Left ventricle myocardium superior (tissue), 1 donor: Measurements from ENCODE around the gene TIMD4. TPM values are rescaled to one million over a fixed set of nuclear protein-coding genes. Genes with fewer than 3 reads are reported as not detected.
A peak's percentile ranks its signal among the peaks of the same experiment; 100 is the strongest.
"Not testable (repeated sequence)": the region's sequence is repeated elsewhere in the genome, so short reads cannot be mapped to it uniquely, and the experiment has no call there.

Experiments used
- ATAC-seq: fragments of 200-7000 bp; cut with Tn5 transposase; one replicate; pipeline ENCODE4 v1.9.1; 2020; ENCODE audit warnings: mild to moderate bottlenecking, moderate library complexity
- DNase-seq: peaks from one replicate; pipeline ENCODE4 v3.0.0-alpha.2; 2020
- intact Hi-C: fragments of 100-400 bp; cut with micrococcal nuclease; formaldehyde crosslinking; loops from one replicate; pipeline ENCODE4 v1.11.0; 2022
- long read RNA-seq: library from polyadenylated mRNA; unstranded; transcript quantifications from one replicate; pipeline ENCODE4 v2.0.0, GENCODE V29; 2021
- total RNA-seq: library from RNA; stranded (reverse); fragmentation: NEBNext Ultra II Directional; extraction: Animal tissue kit (Norgen Biotek cat#: 25700); gene quantifications from one replicate; pipeline ENCODE4 v1.2.1, GENCODE V29; 2021
- donor health status: DM: no; HTN: yes; CAD: no; lungs with severe emphysema.

Gene TIMD4
- total RNA-seq = not detected
- long read RNA-seq = 0 reads

DNA sequence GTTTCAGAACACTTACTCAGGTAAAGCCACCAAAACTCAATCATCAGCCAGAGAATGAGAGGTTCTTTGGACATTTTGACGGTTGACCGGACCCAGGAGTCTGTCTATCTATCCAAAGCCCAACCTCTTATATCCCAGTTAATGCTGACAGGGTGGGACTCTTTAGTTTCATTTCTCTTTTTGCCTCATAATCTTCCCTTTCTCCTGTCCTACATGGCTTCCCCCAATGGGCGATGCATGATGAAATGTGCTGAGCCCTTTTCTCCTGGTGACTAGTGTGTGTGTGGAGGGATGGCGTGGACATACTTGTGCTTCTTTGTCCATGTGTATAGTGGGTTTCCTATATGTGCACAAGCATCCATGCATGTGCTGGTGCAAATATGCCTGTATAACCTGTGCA is at the start of gene TIMD4:
TIMD4 (minus strand) TSS at position 102 of the 400 bp plus-strand sequence; CDS start at position 74, 28 bp downstream.
- ATAC-seq = peak; percentile 51
- intact Hi-C loops = no loop called here

GRCh38 chr5:157006262-157006661 is 43.2 kb upstream of the TIMD4 start:
- DNase-seq = no peak
- intact Hi-C loops = no loop called here
- no peak for ATAC-seq

More for the DNA sequence above, at the start of gene TIMD4:
- no peak for DNase-seq

GRCh38 chr5:157004893-157005551 is 42.0 kb upstream of the TIMD4 start:
- ATAC-seq (no peak), DNase-seq (no peak)

GRCh38 chr5:156991714-156992113 is 28.7 kb upstream of the TIMD4 start:
- intact Hi-C loops = no loop called here
- DNase-seq = peak; percentile 25
- ATAC-seq = no peak

More at GRCh38 chr5:157004893-157005551, 42.0 kb upstream of the TIMD4 start:
- intact Hi-C loops = no loop called here

DNA sequence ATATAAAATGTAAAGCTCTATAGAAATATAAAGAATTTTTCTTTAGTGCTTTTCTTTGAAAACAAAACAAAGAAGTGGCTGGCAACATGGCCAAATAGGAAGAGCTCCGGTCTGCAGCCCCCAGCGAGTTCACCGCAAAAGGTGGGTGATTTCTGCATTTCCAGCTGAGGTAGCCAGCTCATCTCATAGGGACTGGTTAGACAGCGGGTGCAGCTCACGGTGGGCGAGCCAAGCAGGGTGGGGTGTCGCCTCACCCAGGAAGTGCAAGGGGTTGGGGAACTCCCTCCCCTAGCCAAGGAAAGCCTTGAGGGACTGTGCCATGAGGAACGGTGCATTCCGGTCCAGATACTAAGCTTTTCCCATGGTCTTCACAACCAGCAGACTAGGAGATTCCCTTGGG is 21.0 kb upstream of the TIMD4 start:
- DNase-seq (no peak), ATAC-seq (no peak)
- intact Hi-C loops = no loop called here

DNA sequence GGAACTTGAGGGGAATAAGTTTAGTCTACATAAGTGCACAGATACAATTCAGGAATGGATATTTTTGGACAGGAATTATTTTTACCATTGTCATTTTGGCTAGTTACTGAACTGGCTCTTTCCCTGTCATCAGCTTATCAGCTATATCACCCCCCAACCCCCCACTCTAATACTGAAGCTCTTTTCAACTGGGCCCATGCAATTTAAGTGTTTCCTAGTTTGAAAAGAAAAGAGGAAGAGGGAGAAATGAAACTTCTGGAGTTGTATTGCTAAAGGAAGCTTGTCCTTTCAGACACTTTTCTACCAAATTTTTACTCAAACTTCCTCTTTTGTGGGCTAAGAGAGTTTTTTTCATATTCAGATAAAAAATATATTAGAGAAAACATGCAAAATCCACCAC is 18.5 kb upstream of the TIMD4 start:
- no peak for ATAC-seq
- intact Hi-C loops = no loop called here
- no peak for DNase-seq

DNA sequence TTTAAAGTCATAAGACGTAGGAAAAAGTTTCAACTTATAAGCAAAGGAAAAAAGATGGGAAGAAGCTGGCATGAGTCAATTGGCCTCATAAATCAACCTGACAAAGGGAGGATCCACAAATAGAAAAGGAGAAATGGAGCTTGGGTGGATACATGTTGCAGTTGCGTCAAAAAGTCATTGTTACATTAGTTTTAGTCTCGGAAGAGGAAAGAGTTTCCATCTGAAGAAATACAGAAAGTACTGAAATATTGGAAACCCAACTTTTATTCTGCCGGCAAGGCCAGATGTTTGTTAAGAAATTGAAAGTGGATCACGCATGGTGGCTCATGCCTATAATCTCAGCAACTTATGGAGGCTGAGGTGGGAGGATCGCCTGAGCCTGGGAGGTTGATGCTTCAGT is 11.3 kb upstream of the TIMD4 start:
- ATAC-seq (no peak), DNase-seq (no peak)
- intact Hi-C loops = no loop called here

DNA sequence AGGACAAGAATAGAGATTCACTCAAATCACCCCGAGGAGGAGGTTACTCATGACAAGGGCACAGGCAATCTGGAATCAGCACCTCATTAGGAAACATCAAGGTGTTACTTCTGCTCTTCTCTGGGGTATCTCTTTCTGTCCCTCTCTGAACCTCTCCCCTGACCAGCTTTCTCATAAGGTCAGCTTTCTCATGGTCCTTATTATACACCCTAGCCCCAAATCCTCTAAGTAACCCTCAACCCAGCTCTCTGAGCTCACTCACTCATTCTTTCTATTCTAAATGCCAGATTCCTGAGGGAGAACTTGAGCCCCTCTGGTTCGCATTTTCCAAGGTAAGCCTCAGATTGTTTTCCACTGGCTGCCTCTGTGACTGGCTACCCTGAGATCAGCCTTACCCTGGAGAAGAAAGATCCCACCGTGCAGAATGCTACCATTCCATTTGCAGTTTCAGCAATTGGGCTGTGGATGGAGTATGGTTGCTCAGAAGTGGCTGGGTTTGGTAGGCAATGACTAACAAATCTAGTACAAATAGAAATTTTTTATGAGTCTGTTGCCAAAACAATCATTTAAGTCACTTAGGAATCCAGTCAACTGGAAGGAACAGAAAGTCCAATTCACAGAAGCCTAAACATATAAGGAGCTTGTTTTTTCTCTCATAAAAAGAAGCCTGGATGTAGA is 9.0 kb upstream of the TIMD4 start:
- no peak for DNase-seq
- intact Hi-C loops = no loop called here
- ATAC-seq = no peak

DNA sequence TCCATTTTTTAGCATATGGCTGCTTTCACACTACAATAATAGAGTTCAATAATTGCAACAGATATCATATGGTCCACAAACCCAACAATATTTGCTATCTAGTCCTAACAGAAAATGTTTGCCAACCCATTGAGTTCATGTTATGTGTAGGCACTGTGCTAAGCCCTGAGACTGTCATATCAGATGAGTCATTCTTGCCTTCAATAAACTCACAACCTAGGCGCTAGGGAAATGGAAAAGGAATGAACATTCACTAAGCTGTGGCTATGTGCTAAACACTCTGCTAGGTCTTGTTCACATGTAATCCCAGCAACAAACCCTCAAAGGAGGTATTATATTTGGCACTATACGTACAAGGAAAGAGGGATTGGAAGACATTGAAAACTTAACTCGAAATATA is 8.4 kb upstream of the TIMD4 start:
- no peak for DNase-seq
- ATAC-seq = no peak
- intact Hi-C loops = no loop called here

DNA sequence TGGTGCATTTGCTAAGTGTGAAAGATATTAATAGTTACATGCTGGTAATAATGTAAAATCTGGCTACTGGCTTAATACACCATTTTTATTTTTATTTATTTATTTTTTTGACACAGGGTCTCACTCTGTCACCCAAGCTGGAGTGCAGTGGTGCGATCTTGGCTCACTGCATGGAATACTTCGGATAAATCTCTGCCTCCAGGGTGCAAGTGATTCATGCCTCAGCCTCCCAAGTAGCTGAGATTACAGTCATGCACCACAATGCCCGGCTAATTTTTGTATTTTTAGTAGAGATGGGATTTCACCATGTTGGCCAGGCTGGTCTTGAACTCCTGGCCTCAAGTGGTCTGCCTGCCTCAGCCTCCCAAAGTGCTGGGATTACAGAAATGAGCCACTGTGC is 4.4 kb upstream of the TIMD4 start:
- intact Hi-C loops, DNase-seq, ATAC-seq: not testable (repeated sequence)

DNA sequence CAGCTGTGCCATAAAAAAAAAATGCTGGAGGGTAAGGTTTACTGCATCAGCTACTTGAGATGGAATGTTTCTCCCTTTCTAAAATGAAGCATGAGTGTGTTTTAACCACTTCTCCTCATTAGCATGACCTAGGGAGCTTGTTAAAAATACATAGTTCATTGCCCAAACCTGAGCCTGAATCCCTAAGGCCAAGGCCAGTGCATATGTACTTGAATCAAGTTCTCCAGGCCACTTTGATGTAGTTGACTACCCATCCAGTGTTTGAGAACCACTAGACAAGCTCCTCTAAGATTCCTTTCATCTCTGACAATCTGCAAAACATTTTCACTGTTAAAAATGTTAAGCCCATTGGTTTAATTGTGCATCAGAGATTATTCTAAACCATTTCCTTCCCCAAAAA is 6.7 kb downstream of the TIMD4 start:
- no peak for ATAC-seq
- intact Hi-C loops = no loop called here
- DNase-seq = no peak

GRCh38 chr5:156951359-156951758 is 11.7 kb downstream of the TIMD4 start:
- intact Hi-C loops = no loop called here
- DNase-seq (no peak), ATAC-seq (no peak)

DNA sequence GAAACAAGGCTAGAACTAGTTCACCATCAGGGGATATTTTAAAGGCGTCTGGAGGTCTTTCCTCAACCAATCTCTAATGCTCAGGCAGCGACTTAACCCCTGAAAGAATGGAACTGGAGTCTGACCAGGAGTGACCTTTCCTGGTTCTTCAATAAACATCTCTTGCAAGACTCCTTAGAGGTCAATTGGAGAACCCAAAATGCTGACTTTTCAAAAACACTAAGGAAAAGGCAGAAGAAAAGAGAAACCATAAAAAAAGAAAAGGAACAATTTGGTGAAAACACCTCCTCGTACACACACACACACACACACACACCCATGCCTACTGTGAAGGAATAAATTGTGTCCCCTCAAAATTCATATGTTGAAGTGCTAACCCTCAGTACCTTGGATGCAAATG is 12.3 kb downstream of the TIMD4 start:
- intact Hi-C loops = no loop called here
- DNase-seq = no peak
- no peak for ATAC-seq

- no peak for ATAC-seq
- intact Hi-C loops = no loop called here
- DNase-seq = no peak
Measured at GRCh38 chr5:156949424-156949823, 13.6 kb downstream of the TIMD4 start.

DNA sequence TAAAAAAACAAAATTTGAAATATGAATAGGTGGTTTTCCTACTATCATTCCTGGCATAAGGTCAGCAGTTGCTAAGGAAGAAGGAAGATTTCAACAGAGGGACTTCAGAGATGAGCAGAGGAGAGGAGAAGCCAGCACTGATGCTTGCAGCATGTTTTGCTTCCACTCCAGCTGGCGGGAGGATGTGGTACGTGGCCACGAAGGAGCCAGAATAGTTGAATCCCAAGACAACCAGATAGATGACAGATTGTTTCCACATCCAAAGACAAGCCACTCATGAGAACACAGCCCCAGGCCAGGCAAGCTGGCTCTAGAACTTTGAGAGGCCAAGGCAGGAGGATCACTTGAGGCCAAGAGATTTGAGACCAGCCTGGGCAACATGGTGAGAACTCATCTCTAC is 15.1 kb downstream of the TIMD4 start:
- DNase-seq = no peak
- intact Hi-C loops = no loop called here
- ATAC-seq = no peak

- intact Hi-C loops = no loop called here
- ATAC-seq = no peak
Measured at GRCh38 chr5:156942064-156942463, 21.0 kb downstream of the TIMD4 start.

GRCh38 chr5:156940462-156940861 is 22.6 kb downstream of the TIMD4 start:
- ATAC-seq, intact Hi-C loops, DNase-seq: not testable (repeated sequence)

More at GRCh38 chr5:156942064-156942463, 21.0 kb downstream of the TIMD4 start:
- DNase-seq = no peak

DNA sequence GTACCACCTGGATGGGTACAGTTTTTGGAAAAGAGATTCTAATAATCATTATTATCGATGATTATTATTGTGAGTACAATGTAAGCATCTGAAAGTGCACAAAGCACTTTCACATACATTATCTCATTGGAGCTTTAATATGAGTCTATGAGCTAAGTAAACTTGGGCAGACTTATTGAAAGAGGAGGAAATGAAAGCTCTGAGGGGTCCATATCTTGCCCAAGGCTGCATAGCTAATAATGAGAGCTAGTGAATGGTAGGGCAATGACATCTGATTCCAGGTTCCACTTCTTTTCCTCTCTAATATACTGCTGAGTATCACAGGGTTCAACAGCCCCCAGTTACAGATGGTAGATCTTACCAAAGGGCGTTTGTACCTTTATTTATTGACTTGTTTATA is 26.1 kb downstream of the TIMD4 start:
- no peak for DNase-seq
- no peak for ATAC-seq
- intact Hi-C loops = no loop called here

DNA sequence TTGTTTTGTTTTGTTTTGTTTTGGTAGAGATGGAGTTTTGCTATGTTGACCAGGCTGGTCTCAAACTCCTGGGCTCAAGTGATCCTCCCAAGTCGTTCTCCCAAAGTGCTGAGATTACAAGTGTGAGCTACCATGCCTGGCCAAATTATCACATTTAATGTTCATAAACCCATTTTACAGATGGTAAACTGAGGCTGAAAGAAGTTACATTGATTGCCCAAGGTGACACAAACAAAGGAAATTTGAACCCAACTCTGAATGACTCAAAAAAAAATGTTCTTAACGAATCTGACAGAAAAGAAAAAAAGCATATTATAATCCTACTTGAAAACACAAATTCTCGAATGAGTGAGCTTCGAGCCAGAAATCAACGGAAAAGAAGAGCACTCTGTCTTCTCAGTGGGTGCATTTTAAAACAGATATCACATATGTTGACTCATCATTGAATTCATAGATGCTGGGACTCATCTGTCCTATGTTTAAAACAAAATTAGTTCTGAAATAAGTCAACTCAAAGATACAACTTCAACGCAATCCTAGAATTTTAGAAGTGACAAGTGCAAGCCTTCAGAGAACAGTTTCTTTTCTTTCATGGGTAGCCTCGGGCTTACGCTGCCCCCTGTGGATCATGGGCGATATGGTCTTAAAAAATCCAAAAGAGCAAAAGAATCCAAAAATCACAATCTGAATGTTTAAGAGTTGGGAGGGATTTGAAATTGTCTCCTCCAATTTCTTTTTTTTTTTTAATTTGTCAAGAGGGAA is 28.4 kb downstream of the TIMD4 start:
- DNase-seq = no peak
- intact Hi-C loops = no loop called here
- ATAC-seq = no peak

- intact Hi-C loops = no loop called here
- ATAC-seq = no peak
- no peak for DNase-seq
Measured at GRCh38 chr5:156929366-156929948, 33.6 kb downstream of the TIMD4 start.
